SK-N-SH (cell line): ENCODE measurements around the gene THSD4. TPM values are rescaled to one million over a fixed set of nuclear protein-coding genes. Genes with fewer than 3 reads are reported as not detected.

Source experiments
- CTCF ChIA-PET: fragments of 300-600, 350-600 bp; formaldehyde crosslinking; extraction: SDS; loops from one replicate; lab custom pipeline; 2021; lab: Yijun Ruan, JAX
- POLR2A ChIA-PET: fragments of 350-600 bp; sonication (Branson Sonifier 250); formaldehyde crosslinking; extraction: SDS; loops from one replicate; lab custom pipeline; 2020; ENCODE audit warnings: antibody characterized with exemption, inconsistent platforms; lab: Yijun Ruan, JAX
- DNase-seq: peaks from one replicate; pipeline ENCODE4 v3.0.0; 2012
- H2AFZ ChIP-seq: fragments of 200-600 bp; sonication (generic); 2 replicates; pipeline ENCODE4 v1.8.1; 2016; ENCODE audit warnings: antibody characterized with exemption, mild to moderate bottlenecking, low read depth
- H3F3A ChIP-seq: fragments of 200-600 bp; sonication (generic); replicated peaks from 2 replicates; pipeline ENCODE3; 2016; ENCODE audit warnings: antibody characterized with exemption, mild to moderate bottlenecking; ENCODE audit not compliant: insufficient read depth
- H3K27ac ChIP-seq, 2 experiments: fragments of 200-500 bp in 1 of 2; fragments of 200-600 bp in 1 of 2; sonication (Bioruptor generic) in 1 of 2; sonication (generic), shearing (Covaris generic) in 1 of 2; 2 replicates each; pipeline versions ENCODE4 v1.5.1 to v1.6.1; 2014 to 2016; ENCODE audit warnings: low read depth in 2 of 2, inconsistent platforms in 1 of 2, low read length in 1 of 2, mild to moderate bottlenecking in 1 of 2, mixed read lengths in 1 of 2
- H3K27me3 ChIP-seq: fragments of 200-600 bp; sonication (generic), shearing (Covaris generic); 2 replicates; pipeline ENCODE4 v1.6.1; 2016; ENCODE audit warnings: mixed run types; ENCODE audit not compliant: insufficient read depth
- H3K36me3 ChIP-seq, 2 experiments: fragments of 200-500 bp in 1 of 2; fragments of 200-600 bp in 1 of 2; sonication (Bioruptor generic) in 1 of 2; sonication (generic) in 1 of 2; replicated peaks in 1 of 2; 2 replicates each; pipeline versions ENCODE3 to v1.5.1; 2014 to 2016; ENCODE audit warnings: low read length in 1 of 2, mild to moderate bottlenecking in 1 of 2; ENCODE audit not compliant: insufficient read depth in 2 of 2, control insufficient read depth in 1 of 2
- H3K4me1 ChIP-seq, 2 experiments: fragments of 200-500 bp in 1 of 2; fragments of 200-600 bp in 1 of 2; sonication (Bioruptor generic) in 1 of 2; sonication (generic), shearing (Covaris generic) in 1 of 2; 2 replicates each; pipeline versions ENCODE4 v1.5.1 to v1.6.1; 2014 to 2016; ENCODE audit warnings: low read depth in 1 of 2, low read length in 1 of 2, mixed run types in 1 of 2; ENCODE audit not compliant: insufficient read depth in 2 of 2, control insufficient read depth in 1 of 2
- H3K4me2 ChIP-seq: fragments of 200-600 bp; sonication (generic), shearing (Covaris generic); 2 replicates; pipeline ENCODE4 v1.6.1; 2017; ENCODE audit warnings: mixed run types
- H3K4me3 ChIP-seq, 2 experiments: fragments of 200-500 bp in 1 of 2; fragments of 200-600 bp in 1 of 2; sonication (Bioruptor generic) in 1 of 2; sonication (generic), shearing (Covaris generic) in 1 of 2; 2 replicates each; pipeline versions ENCODE4 v1.5.1 to v1.8.1; 2014 to 2016; ENCODE audit warnings: low read depth in 2 of 2, inconsistent platforms in 1 of 2, low read length in 1 of 2, mild to moderate bottlenecking in 1 of 2, mixed read lengths in 1 of 2, moderate library complexity in 1 of 2
- H3K79me2 ChIP-seq: fragments of 200-600 bp; sonication (generic); 2 replicates; pipeline ENCODE4 v1.8.1; 2017; ENCODE audit warnings: mild to moderate bottlenecking; ENCODE audit not compliant: insufficient read depth
- H3K9ac ChIP-seq: fragments of 200-600 bp; sonication (generic); 2 replicates; pipeline ENCODE4 v1.6.1; 2017; ENCODE audit warnings: mixed run types
- H3K9me2 ChIP-seq: fragments of 200-600 bp; sonication (generic); 2 replicates; pipeline ENCODE4 v1.6.1; 2017; ENCODE audit warnings: mixed run types
- H3K9me3 ChIP-seq: fragments of 200-600 bp; sonication (generic); 2 replicates; pipeline ENCODE4 v1.6.1; 2017; ENCODE audit warnings: mixed run types, mild to moderate bottlenecking, moderate library complexity
- H4K20me1 ChIP-seq: fragments of 200-600 bp; sonication (generic); 2 replicates; pipeline ENCODE4 v1.6.1; 2017; ENCODE audit warnings: mild to moderate bottlenecking, mixed run types; ENCODE audit not compliant: insufficient read depth
- CHD2 ChIP-seq: fragments of 150-350 bp; IDR thresholded peaks from 2 replicates; pipeline ENCODE4 v1.6.1; 2018; ENCODE audit warnings: low read length; ENCODE audit not compliant: partially characterized antibody
- FOSL2 ChIP-seq: IDR thresholded peaks from 2 replicates; pipeline ENCODE4 v1.4.0; 2012; ENCODE audit warnings: low read depth, mild to moderate bottlenecking, moderate library complexity, borderline replicate concordance
- FOXM1 ChIP-seq: IDR thresholded peaks from 2 replicates; pipeline ENCODE4 v1.4.0; 2012; ENCODE audit warnings: low read depth, mild to moderate bottlenecking
- GATA2 ChIP-seq: sonication (generic); formaldehyde crosslinking; IDR thresholded peaks from 2 replicates; pipeline ENCODE4 v1.5.0; 2020; ENCODE audit warnings: mild to moderate bottlenecking, missing genetic modification reagents
- JUND ChIP-seq: IDR thresholded peaks from 2 replicates; pipeline ENCODE4 v1.4.0; 2012
- MAX ChIP-seq: IDR thresholded peaks from 2 replicates; pipeline ENCODE4 v1.4.0; 2012; ENCODE audit warnings: low read depth
- MEF2A ChIP-seq: IDR thresholded peaks from 2 replicates; pipeline ENCODE4 v1.4.0; 2012; ENCODE audit warnings: low read depth, borderline replicate concordance
- MXI1 ChIP-seq: IDR thresholded peaks from 2 replicates; pipeline ENCODE4 v1.6.1; 2012; ENCODE audit warnings: mild to moderate bottlenecking, low read depth, low read length, improper control_type of control experiment
- NRF1 ChIP-seq: IDR thresholded peaks from 2 replicates; pipeline ENCODE4 v1.6.1; 2012; ENCODE audit warnings: low read depth, mild to moderate bottlenecking, low read length
- PBX3 ChIP-seq: IDR thresholded peaks from 2 replicates; pipeline ENCODE4; 2012
- RAD21 ChIP-seq: IDR thresholded peaks from 2 replicates; pipeline ENCODE4 v1.6.1; 2012; ENCODE audit warnings: mild to moderate bottlenecking, low read length
- REST ChIP-seq: IDR thresholded peaks from 2 replicates; pipeline ENCODE4 v1.6.1; 2012; ENCODE audit warnings: mild to moderate bottlenecking, low read depth, low read length, moderate library complexity
- RFX5 ChIP-seq: IDR thresholded peaks from 2 replicates; pipeline ENCODE4 v1.6.1; 2012; ENCODE audit warnings: mild to moderate bottlenecking, improper control_type of control experiment, low read length
- USF2 ChIP-seq: fragments of 150-350 bp; IDR thresholded peaks from 2 replicates; pipeline ENCODE4 v1.6.1; 2017; ENCODE audit warnings: antibody characterized with exemption, low read length, low read depth, borderline replicate concordance
- YY1 ChIP-seq: IDR thresholded peaks from 2 replicates; pipeline ENCODE4 v1.4.0; 2012; ENCODE audit warnings: low read depth, mild to moderate bottlenecking
- WGBS: methylation state at CpG from one replicate; pipeline ENCODE4 v1.1.6; 2017; ENCODE audit warnings: low lambda C conversion rate; 5-methylcytosine and 5-hydroxymethylcytosine counted together
- polyA plus RNA-seq, 3 experiments: library from polyadenylated mRNA; depleted of rRNA; stranded (reverse); fragments of >200 nt; gene quantifications; 2 replicates each; pipeline ENCODE4 v1.2.3, GENCODE V29; 2012

The THSD4 gene
- polyA plus RNA-seq, 1 of the 3 experiments (the other 2 are of a cell fraction), result 79.1 TPM

GRCh38 chr15:71664622-71665021 is 549.4 kb downstream of the THSD4 start:
- no peak overlapping the region for H2AFZ ChIP-seq

More at GRCh38 chr15:71664622-71665021, 549.4 kb downstream of the THSD4 start:
- CTCF ChIA-PET, result interaction anchor here (1.1 kb wide), 1 partner anchor 11 kb away, joined by 4 read pairs; no protein-coding TSS in a partner anchor
- no peaks in the 10 kb centered on the region for H3K27me3 ChIP-seq
- H3K9me3 ChIP-seq, result peaks cover 4% of the 10 kb centered on the region
- no peak for DNase-seq
- no peak overlapping the region for H3K27ac ChIP-seq
- no peaks in the 10 kb centered on the region for H3K9me2 ChIP-seq
- POLR2A ChIA-PET, result no interaction called here
- H3K9ac ChIP-seq, result no peak overlapping the region
- H3K4me1 ChIP-seq, result peaks cover 2 to 8% of the 10 kb centered on the region in 2 experiments; a peak in 3 of 4 replicates
- TF ChIP-seq MAX, result no peak
- no peak for TF ChIP-seq RFX5
- no peak for TF ChIP-seq JUND
- no peak for TF ChIP-seq GATA2
- no peak for TF ChIP-seq RAD21
- TF ChIP-seq NRF1, result no peak
- no peak for TF ChIP-seq FOSL2
- TF ChIP-seq USF2, result no peak
- no peak for TF ChIP-seq YY1
- TF ChIP-seq CHD2, result no peak
- TF ChIP-seq FOXM1, result no peak
- TF ChIP-seq MXI1, result no peak
- no peak for TF ChIP-seq PBX3
- TF ChIP-seq MEF2A, result no peak
- no peak for TF ChIP-seq REST
- H3K4me2 ChIP-seq, result no peak overlapping the region
- 100% methylated on average over 1 of the region's 1 CpG for WGBS
- H3K4me3 ChIP-seq, result no peak overlapping the region
- H3K79me2 ChIP-seq, result no peaks in the 10 kb centered on the region
- peaks cover 0 to 10% of the 10 kb centered on the region in 2 experiments for H3K36me3 ChIP-seq
- no peaks in the 10 kb centered on the region for H4K20me1 ChIP-seq
- H3F3A ChIP-seq, result peaks cover 16% of the 10 kb centered on the region
